Prostate gland (tissue), 2 donors: ENCODE data around the gene COL4A2. TPM values are rescaled to one million over a fixed set of nuclear protein-coding genes. Genes with fewer than 3 reads are reported as not detected.

Experiments used
- DNase-seq: peaks from one replicate; pipeline ENCODE4 v3.0.0-alpha.2; 2019; ENCODE audit warnings: low spot score
- H3K27ac ChIP-seq, 2 donors: fragments of 200-600 bp; sonication (generic); 2 replicates each; pipeline ENCODE4 v1.5.1; 2017 to 2019
- H3K27me3 ChIP-seq: fragments of 200-600 bp; sonication (generic); replicated peaks from 2 replicates; pipeline ENCODE4 v1.5.1; 2019; ENCODE audit not compliant: insufficient read depth
- H3K36me3 ChIP-seq, 2 donors: fragments of 200-600 bp; sonication (generic); 1 replicate in 1 of 2; 2 replicates in 1 of 2; pipeline versions ENCODE4 v1.5.1 to v1.8.1; 2017 to 2019
- H3K4me1 ChIP-seq: fragments of 200-600 bp; sonication (generic); replicated peaks from 2 replicates; pipeline ENCODE4 v1.5.1; 2019
- H3K4me3 ChIP-seq, 2 donors: fragments of 200-600 bp; sonication (generic); 2 replicates each; pipeline ENCODE4 v1.5.1; 2017 to 2019
- H3K9me3 ChIP-seq: fragments of 200-600 bp; sonication (generic); 2 replicates; pipeline ENCODE4 v1.5.1; 2017
- CTCF ChIP-seq, 4 experiments: fragments of 200-600 bp in 2 of 4; fragments of 450-650 bp in 2 of 4; sonication (generic) in 2 of 4; IDR thresholded peaks; 1 replicate in 3 of 4; 2 replicates in 1 of 4; pipeline ENCODE4 v1.5.1; 2016 to 2019; ENCODE audit warnings: antibody characterized with exemption in 4 of 4, mild to moderate bottlenecking in 2 of 4, moderate library complexity in 2 of 4
- POLR2A ChIP-seq: fragments of 450-650 bp; IDR thresholded peaks from one replicate; pipeline ENCODE4 v1.6.1; 2016; ENCODE audit warnings: antibody characterized with exemption, mild to moderate bottlenecking
- POLR2AphosphoS5 ChIP-seq: sonication (generic); formaldehyde crosslinking; IDR thresholded peaks from one replicate; pipeline ENCODE4 v1.6.1; 2017; ENCODE audit warnings: antibody characterized with exemption
- WGBS: methylation state at CpG from one replicate; pipeline ENCODE4 v1.1.5; 2018; 5-methylcytosine and 5-hydroxymethylcytosine counted together
- intact Hi-C: fragments of 100-400 bp; cut with DNase I; formaldehyde crosslinking; loops from one replicate; pipeline ENCODE4 v1.14.2; 2022
- total RNA-seq, 2 donors: library from RNA; depleted of rRNA; stranded (reverse); fragments of >200 nt; gene quantifications; one replicate each; pipeline ENCODE4 v1.1.0, GENCODE V29; 2016

COL4A2 gene
- total RNA-seq, 2 donors from 2014 or later = 82.8 to 193 TPM

- intact Hi-C loops = no loop called here
- 73% methylated on average over 16 of the region's 16 CpGs for whole genome bisulfite sequencing
- Histone ChIP-seq H3K4me1 (no peaks in the 10 kb centered on the region), H3K9me3 (no peaks in the 10 kb centered on the region), H3K4me3 (no peak overlapping the region), H3K27ac (no peak overlapping the region), H3K36me3 (no peaks in the 10 kb centered on the region), H3K27me3 (no peaks in the 10 kb centered on the region)
- DNase-seq = no peak
- TF ChIP-seq CTCF (IDR thresholded peaks at IDR 0.05) = no peak
- no peak for TF ChIP-seq POLR2AphosphoS5
- no peak for TF ChIP-seq POLR2A
Measured at GRCh38 chr13:110275931-110276552, 31.0 kb upstream of the COL4A2 start.

GRCh38 chr13:110276553-110276950 lies 30.5 kb upstream of the COL4A2 start:
- 81% methylated on average over 5 of the region's 5 CpGs for WGBS
- H3K4me1 ChIP-seq = no peaks in the 10 kb centered on the region
- DNase-seq = no peak
- TF ChIP-seq POLR2A = no peak
- no peak for TF ChIP-seq POLR2AphosphoS5
- no peak for TF ChIP-seq CTCF (IDR thresholded peaks at IDR 0.05)
- no peaks in the 10 kb centered on the region for H3K9me3 ChIP-seq
- H3K4me3 ChIP-seq = no peak overlapping the region
- H3K27me3 ChIP-seq = no peaks in the 10 kb centered on the region
- no peaks in the 10 kb centered on the region for H3K36me3 ChIP-seq
- intact Hi-C loops = no loop called here
- H3K27ac ChIP-seq = no peak overlapping the region

GRCh38 chr13:110277357-110277975 lies 29.6 kb upstream of the COL4A2 start:
- TF ChIP-seq CTCF (IDR thresholded peaks at IDR 0.05) (no peak), POLR2AphosphoS5 (no peak), POLR2A (no peak)
- intact Hi-C loops = no loop called here
- H3K27ac ChIP-seq = no peak overlapping the region
- H3K36me3 ChIP-seq = no peaks in the 10 kb centered on the region
- no peak overlapping the region for H3K4me3 ChIP-seq
- no peaks in the 10 kb centered on the region for H3K4me1 ChIP-seq
- H3K27me3 ChIP-seq = no peaks in the 10 kb centered on the region
- WGBS = 73% methylated on average over 5 of the region's 5 CpGs
- no peak for DNase-seq
- no peaks in the 10 kb centered on the region for H3K9me3 ChIP-seq

GRCh38 chr13:110278859-110279258 lies 28.2 kb upstream of the COL4A2 start:
- Histone ChIP-seq H3K36me3 (no peaks in the 10 kb centered on the region), H3K4me3 (no peak overlapping the region), H3K4me1 (no peaks in the 10 kb centered on the region), H3K27ac (no peak overlapping the region), H3K27me3 (no peaks in the 10 kb centered on the region), H3K9me3 (no peaks in the 10 kb centered on the region)
- TF ChIP-seq POLR2AphosphoS5 = no peak
- TF ChIP-seq POLR2A = no peak
- TF ChIP-seq CTCF (IDR thresholded peaks at IDR 0.05) = no peak
- WGBS = 96% methylated on average over 7 of the region's 7 CpGs
- intact Hi-C loops = no loop called here
- no peak for DNase-seq

GRCh38 chr13:110279684-110280083 lies 27.4 kb upstream of the COL4A2 start:
- Histone ChIP-seq H3K4me3 (no peak overlapping the region), H3K4me1 (no peaks in the 10 kb centered on the region), H3K36me3 (no peaks in the 10 kb centered on the region), H3K27me3 (no peaks in the 10 kb centered on the region), H3K27ac (no peak overlapping the region), H3K9me3 (no peaks in the 10 kb centered on the region)
- WGBS = 81% methylated on average over 4 of the region's 4 CpGs
- no peak for TF ChIP-seq POLR2A
- no peak for TF ChIP-seq POLR2AphosphoS5
- TF ChIP-seq CTCF (IDR thresholded peaks at IDR 0.05) = no peak
- DNase-seq = no peak
- intact Hi-C loops = no loop called here
